Activated CD4-positive, alpha-beta memory T cell treated with anti-CD3 and anti-CD28 coated beads, Interleukin-2, amount 10 ng/mL, durations not matched to agents 7 days and 5 days (primary cell): ENCODE measurements around the gene OR2V2. TPM values are rescaled to one million over a fixed set of nuclear protein-coding genes. Genes with fewer than 3 reads are reported as not detected.
"Not testable (repeated sequence)": the region's sequence is repeated elsewhere in the genome, so short reads cannot be mapped to it uniquely, and the experiment has no call there.

Experiments used
- CTCF ChIA-PET: fragments of 350-600 bp; sonication (Branson Sonifier 250); formaldehyde crosslinking; loops from one replicate; lab custom pipeline; 2021; ENCODE audit warnings: antibody characterized with exemption, inconsistent platforms; lab: Charles Lee
- POLR2A ChIA-PET: fragments of 350-600 bp; sonication (Branson Sonifier 250); formaldehyde crosslinking; loops from one replicate; lab custom pipeline; 2021; ENCODE audit warnings: antibody characterized with exemption; lab: Charles Lee
- DNase-seq: peaks from one replicate; pipeline ENCODE4 v3.0.0-alpha.2; 2020
- H3K27ac Mint-ChIP-seq: one replicate; pipeline ENCODE4 v1.8.0; 2021; ENCODE audit warnings: mild to moderate bottlenecking, mixed read lengths
- H3K27me3 Mint-ChIP-seq: one replicate; pipeline ENCODE4 v1.8.0; 2021; ENCODE audit warnings: mixed read lengths
- H3K36me3 Mint-ChIP-seq: one replicate; pipeline ENCODE4 v1.8.0; 2021; ENCODE audit warnings: low read depth, mixed read lengths
- H3K4me1 Mint-ChIP-seq: one replicate; pipeline ENCODE4 v1.8.0; 2021; ENCODE audit warnings: mixed read lengths
- H3K4me3 Mint-ChIP-seq: one replicate; pipeline ENCODE4 v1.8.0; 2021; ENCODE audit warnings: mild to moderate bottlenecking, mixed read lengths
- H3K9me3 Mint-ChIP-seq: one replicate; pipeline ENCODE4 v1.8.0; 2021; ENCODE audit warnings: mixed read lengths
- total RNA-seq, 2 experiments: library from RNA; stranded (reverse); gene quantifications; one replicate each; pipeline ENCODE4 v1.2.3, GENCODE V29; 2021

The OR2V2 gene
- total RNA-seq, 2 experiments from 2014 or later: not detected

DNA sequence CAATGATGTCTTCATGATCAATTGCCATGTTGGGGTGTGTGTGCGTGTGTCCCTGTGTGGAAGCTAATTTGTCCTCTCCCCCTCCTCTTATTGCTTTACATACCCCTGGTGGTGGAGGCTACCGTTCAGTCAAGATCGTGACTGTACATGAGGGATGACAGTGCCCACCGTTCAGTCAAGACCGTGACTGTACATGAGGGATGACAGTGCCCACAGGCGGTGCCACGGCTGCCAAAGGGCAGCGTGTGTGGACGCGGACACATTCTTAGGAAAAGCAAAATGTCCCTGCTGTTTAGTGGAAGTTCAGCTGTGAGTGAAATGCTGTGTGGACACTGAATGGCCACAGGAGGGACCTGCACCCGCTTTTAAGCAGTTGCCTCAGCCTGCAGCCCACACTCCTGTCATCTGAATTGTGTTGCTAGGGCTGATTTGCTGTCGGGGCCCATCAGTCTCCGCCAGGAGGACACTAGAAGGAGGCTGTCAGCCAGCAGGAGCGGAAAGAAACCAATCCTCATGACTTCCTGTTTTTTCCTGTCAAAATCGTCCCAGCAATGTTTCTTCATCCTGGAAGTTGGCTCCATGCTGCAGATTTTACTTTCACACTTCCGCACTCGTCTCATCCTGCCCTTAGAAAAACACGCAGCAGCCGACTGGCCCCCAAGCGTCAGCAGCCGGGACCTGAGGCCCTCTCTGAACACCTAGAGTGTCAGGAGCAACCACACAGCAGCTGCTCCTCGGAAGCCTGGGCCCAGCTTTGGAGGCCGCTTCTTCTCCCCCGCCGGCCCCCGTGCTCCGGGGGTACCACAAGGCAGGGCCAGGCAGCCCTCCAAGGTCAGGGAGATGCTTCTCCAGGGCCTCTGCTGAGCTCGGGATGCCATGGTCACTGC lies 25.5 kb upstream of the OR2V2 start:
- POLR2A ChIA-PET: no interaction called here
- CTCF ChIA-PET: no interaction called here
- DNase-seq: no peak
- Mint-ChIP-seq H3K9me3 (no peaks in the 10 kb centered on the region), H3K4me1 (no peaks in the 10 kb centered on the region), H3K27me3 (peaks cover 23% of the 10 kb centered on the region), H3K36me3 (no peaks in the 10 kb centered on the region), H3K4me3 (no peak overlapping the region), H3K27ac (no peak overlapping the region)

DNA sequence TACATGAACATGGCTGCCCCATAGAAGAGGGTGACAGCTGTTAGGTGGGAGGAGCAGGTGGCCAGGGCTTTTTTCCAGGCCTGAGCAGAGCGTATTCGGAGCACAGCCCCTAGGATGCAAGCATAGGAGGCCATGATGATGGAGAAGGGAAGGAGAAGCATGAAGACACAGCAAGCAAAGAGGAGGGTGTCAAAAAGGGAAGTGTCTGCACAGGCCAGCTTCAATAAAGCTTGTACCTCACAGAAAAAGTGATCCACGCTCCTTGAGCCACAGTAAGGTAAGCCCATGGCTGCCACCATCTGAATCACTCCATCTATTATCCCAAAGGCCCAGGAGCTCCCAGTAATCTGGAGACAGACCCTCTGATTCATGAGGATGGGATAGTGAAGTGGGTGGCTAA lies 22.9 kb upstream of the OR2V2 start:
- Mint-ChIP-seq H3K9me3 (no peaks in the 10 kb centered on the region), H3K27ac (no peak overlapping the region), H3K4me3 (no peak overlapping the region), H3K36me3 (no peaks in the 10 kb centered on the region), H3K4me1 (no peaks in the 10 kb centered on the region), H3K27me3 (peaks cover 27% of the 10 kb centered on the region)
- CTCF ChIA-PET: no interaction called here
- no peak for DNase-seq
- POLR2A ChIA-PET: no interaction called here

DNA sequence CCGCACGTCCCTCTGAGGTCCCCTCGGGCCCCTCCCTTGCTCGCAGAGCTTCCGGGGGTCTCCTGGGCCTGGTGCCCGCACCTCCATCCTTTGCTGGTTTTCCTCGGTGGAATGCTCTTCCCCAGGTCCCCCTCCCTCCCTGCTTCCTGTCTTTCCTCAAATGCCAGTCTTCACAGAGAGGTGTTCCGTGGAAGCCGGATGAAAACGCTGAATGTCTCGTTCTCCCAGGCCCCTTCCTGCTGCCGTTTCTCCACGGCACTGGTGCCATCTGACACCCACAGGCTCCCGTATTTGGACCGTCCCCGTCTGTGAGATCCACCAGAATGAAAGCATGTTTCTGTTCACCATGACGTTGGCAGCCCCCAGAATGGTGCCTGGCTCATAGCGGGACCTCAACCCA lies 20.5 kb upstream of the OR2V2 start:
- Mint-ChIP-seq H3K36me3 (no peaks in the 10 kb centered on the region), H3K27ac (no peak overlapping the region), H3K4me3 (no peak overlapping the region), H3K9me3 (no peaks in the 10 kb centered on the region), H3K4me1 (no peaks in the 10 kb centered on the region), H3K27me3 (peaks cover 27% of the 10 kb centered on the region)
- no peak for DNase-seq
- ChIA-PET POLR2A (no interaction called here), CTCF (no interaction called here)

DNA sequence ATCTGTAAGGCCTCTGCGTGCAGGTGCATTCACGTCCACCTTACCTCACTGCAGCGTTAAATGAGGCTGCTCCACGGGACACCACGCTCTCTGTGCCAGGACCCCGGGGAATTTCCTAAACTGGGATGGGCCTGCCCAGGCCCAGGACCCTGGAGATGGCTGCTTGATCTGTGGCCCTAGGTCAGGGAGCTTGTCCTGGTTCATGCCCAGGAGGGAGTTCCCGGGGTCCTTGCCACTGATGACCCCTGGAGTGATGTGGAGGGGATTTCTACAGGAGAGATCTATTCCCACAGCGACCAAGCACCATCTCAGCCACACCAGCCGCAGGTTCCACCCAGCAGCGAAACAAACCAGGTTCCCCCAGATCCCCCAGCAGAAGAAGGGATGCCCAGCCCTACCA lies 19.9 kb upstream of the OR2V2 start:
- DNase-seq: no peak
- Mint-ChIP-seq H3K4me3 (no peak overlapping the region), H3K27ac (no peak overlapping the region), H3K4me1 (no peaks in the 10 kb centered on the region), H3K36me3 (no peaks in the 10 kb centered on the region), H3K27me3 (peaks cover 23% of the 10 kb centered on the region), H3K9me3 (no peaks in the 10 kb centered on the region)
- ChIA-PET CTCF (no interaction called here), POLR2A (no interaction called here)

DNA sequence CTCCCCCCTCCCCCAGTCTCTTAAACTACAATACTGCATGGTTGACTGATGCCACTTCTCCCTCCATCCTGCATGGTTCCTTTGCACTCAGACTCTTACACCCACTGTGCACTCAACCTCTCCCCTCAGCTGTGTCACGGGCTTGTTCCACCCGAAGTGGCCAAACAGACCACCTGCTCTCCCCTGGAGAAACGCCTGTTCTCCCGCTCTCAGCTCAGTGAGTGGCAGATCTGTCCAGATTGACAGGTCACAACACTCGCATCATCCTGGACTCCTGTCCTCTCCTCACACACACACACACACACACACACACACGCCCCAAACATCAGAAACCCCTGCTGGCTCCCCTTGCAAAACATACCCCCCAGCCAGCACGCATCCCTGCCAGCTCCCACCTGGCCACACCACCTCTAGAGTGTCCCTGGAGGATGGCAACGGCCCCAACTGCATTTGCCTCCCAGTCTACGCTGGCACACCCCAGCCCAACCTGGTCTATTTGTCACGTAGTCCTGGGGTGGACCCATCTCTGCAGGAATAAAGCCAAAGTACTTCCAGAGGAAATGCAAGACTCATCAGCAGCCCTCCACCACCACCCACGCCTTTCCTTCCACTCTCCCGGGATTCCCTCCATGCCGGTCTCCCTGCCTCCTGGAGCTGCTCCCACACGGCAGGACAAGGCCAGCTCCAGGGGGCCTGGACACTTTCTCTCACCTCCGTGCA lies 19.3 kb upstream of the OR2V2 start:
- Mint-ChIP-seq H3K4me1 (no peaks in the 10 kb centered on the region), H3K9me3 (no peaks in the 10 kb centered on the region), H3K4me3 (no peak overlapping the region), H3K27ac (no peak overlapping the region), H3K27me3 (peaks cover 21% of the 10 kb centered on the region), H3K36me3 (no peaks in the 10 kb centered on the region)
- ChIA-PET POLR2A (no interaction called here), CTCF (no interaction called here)
- DNase-seq: no peak

- Mint-ChIP-seq H3K4me3 (no peak overlapping the region), H3K36me3 (no peaks in the 10 kb centered on the region), H3K27ac (no peak overlapping the region), H3K4me1 (no peaks in the 10 kb centered on the region), H3K9me3 (no peaks in the 10 kb centered on the region), H3K27me3 (peaks cover 20% of the 10 kb centered on the region)
- ChIA-PET CTCF (no interaction called here), POLR2A (no interaction called here)
- no peak for DNase-seq
Observed at GRCh38 chr5:181129601-181130000, 17.8 kb upstream of the OR2V2 start.

DNA sequence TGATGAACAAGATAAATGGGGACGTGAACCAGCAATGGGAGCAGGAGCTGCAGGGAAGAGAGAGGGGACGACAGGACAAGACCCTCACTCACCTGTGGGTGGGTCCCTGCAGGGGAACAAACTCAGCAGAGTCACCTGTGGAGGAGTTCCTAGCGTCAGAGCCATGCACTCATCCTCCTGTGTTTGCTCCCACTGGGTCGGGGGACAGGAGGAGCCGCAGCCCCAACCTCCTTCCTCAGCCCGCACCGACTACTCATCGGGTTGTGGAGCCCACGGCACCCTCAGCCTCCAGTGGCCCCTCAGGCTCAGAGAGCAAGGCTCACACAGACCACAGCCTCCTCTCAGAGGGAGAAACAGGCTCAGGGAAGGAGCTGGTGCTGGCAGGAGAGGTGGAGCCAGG lies 17.3 kb upstream of the OR2V2 start:
- H3K4me1 Mint-ChIP-seq, H3K4me3 Mint-ChIP-seq, DNase-seq, CTCF ChIA-PET, POLR2A ChIA-PET, H3K27ac Mint-ChIP-seq, H3K9me3 Mint-ChIP-seq, H3K36me3 Mint-ChIP-seq: not testable (repeated sequence)
- H3K27me3 Mint-ChIP-seq: peaks cover 20% of the 10 kb centered on the region

DNA sequence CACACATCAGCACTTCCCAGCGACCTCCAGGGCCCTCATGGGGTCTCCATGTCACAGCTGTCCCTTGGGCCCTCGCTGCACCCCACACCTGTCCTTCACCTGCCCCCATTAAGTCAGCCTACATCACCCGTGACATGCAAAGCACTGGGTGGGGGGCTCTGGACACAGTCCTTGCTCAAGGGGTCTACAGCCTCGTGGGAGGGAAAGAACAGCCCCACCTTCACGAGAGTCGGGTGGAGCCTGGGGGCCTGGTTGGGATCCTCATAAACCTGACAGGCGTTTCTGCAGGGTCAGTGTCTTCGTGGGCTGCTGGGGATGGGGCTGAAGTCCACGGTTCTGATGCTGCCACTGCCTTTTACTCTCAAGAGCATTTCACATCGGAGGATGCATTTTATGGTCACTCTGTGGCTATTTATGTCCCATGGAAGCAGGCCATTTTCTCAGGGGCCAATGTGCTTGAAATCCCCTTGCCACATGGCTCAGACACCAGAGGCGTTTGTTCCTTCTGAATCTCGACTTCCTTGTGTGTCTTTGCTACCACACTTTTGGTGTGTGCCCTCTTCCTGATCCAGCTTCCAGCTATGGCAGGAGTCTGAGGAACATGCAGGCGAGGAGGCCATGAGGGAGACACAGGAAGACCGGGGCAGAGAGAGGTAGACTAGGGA lies 16.4 kb upstream of the OR2V2 start, which contains the start of gene OR2V1:
Gene OR2V1, minus strand, starts transcription at position 338 of the 665 bp plus-strand sequence. CDS start 5,865 bp downstream, outside the sequence.
- no peaks in the 10 kb centered on the region for H3K4me1 Mint-ChIP-seq
- DNase-seq: no peak
- H3K9me3 Mint-ChIP-seq: no peaks in the 10 kb centered on the region
- ChIA-PET POLR2A (no interaction called here), CTCF (no interaction called here)
- peaks cover 22% of the 10 kb centered on the region for H3K27me3 Mint-ChIP-seq
- H3K36me3 Mint-ChIP-seq: no peaks in the 10 kb centered on the region
- no peak within 1 kb of the TSS for H3K4me3 Mint-ChIP-seq
- no peak within 1 kb of the TSS for H3K27ac Mint-ChIP-seq

- H3K36me3 Mint-ChIP-seq: no peaks in the 10 kb centered on the region
- H3K9me3 Mint-ChIP-seq: no peaks in the 10 kb centered on the region
- no peak overlapping the region for H3K4me3 Mint-ChIP-seq
- ChIA-PET POLR2A (no interaction called here), CTCF (no interaction called here)
- H3K4me1 Mint-ChIP-seq: no peaks in the 10 kb centered on the region
- DNase-seq: no peak
- H3K27ac Mint-ChIP-seq: no peak overlapping the region
- H3K27me3 Mint-ChIP-seq: peaks cover 20% of the 10 kb centered on the region
Observed at GRCh38 chr5:181131514-181131913, 15.9 kb upstream of the OR2V2 start.

GRCh38 chr5:181133083-181133482 lies 14.3 kb upstream of the OR2V2 start:
- CTCF ChIA-PET: no interaction called here
- DNase-seq: no peak
- Mint-ChIP-seq H3K36me3 (no peaks in the 10 kb centered on the region), H3K4me1 (no peaks in the 10 kb centered on the region), H3K4me3 (no peak overlapping the region), H3K27ac (no peak overlapping the region), H3K9me3 (no peaks in the 10 kb centered on the region), H3K27me3 (peaks cover 19% of the 10 kb centered on the region)
- POLR2A ChIA-PET: no interaction called here

DNA sequence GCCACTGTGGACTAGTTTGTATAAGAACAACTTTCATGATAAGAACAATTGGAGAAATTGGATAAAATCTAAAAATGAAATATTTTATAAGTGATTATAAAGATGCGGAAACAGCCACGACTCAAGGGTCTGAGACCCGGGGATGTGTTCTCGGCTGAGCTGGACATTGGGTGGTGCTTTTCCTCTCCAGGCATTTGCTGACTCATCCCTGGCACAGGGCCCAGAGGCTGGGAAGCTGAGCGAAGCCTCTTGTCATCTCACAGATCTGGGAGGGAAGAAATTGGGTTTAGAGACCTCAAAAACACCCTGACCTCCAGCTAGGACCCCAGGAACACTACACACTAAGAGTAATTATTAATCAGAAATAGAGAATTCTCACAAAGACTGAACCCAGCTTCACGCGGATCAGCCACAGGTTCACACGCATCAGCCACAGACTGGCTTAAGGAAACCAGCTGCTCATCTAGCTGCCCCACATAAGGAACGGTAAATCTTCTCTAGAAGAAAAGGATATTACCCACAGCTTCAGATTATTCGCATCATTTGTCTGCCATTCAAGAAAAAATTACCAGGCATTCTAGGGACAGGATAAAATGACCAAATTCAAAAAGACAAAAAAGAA lies 13.7 kb upstream of the OR2V2 start:
- CTCF ChIA-PET: no interaction called here
- no peak overlapping the region for H3K4me3 Mint-ChIP-seq
- no peak for DNase-seq
- peaks cover 1% of the 10 kb centered on the region for H3K9me3 Mint-ChIP-seq
- no peak overlapping the region for H3K27ac Mint-ChIP-seq
- POLR2A ChIA-PET: no interaction called here
- H3K4me1 Mint-ChIP-seq: no peaks in the 10 kb centered on the region
- H3K36me3 Mint-ChIP-seq: no peaks in the 10 kb centered on the region
- H3K27me3 Mint-ChIP-seq: peaks cover 15% of the 10 kb centered on the region

DNA sequence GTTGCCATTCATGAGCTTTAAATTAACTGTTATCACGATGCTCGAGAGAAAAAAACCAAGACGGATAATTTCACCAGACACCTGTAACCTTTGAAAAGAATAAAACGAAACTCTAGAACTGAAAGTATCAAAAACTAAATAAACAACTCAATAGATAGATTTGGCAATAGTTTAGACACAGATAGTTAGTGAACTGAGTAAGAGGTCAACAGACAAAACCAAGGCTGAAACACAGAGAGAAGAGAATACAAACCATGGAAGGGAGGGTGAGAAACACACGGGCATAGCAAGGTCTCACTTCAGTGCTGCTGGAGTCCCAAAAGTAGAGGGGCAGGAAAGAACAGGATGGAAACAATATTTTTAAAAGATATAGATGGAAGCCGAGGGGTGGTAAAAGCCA lies 13.1 kb upstream of the OR2V2 start:
- H3K27me3 Mint-ChIP-seq: peaks cover 13% of the 10 kb centered on the region
- ChIA-PET CTCF (interaction anchor here (1.0 kb wide), 1 partner anchor 12 kb away, joined by 3 read pairs; no protein-coding TSS in a partner anchor), POLR2A (no interaction called here)
- no peak for DNase-seq
- H3K27ac Mint-ChIP-seq: no peak overlapping the region
- no peak overlapping the region for H3K4me3 Mint-ChIP-seq
- H3K4me1 Mint-ChIP-seq: no peaks in the 10 kb centered on the region
- H3K9me3 Mint-ChIP-seq: peaks cover 3% of the 10 kb centered on the region
- no peaks in the 10 kb centered on the region for H3K36me3 Mint-ChIP-seq
